Loucy (cell line): ENCODE measurements around the gene KCNQ5.

ENCODE experiments used
- H2AFZ ChIP-seq: fragments of 200-600 bp; sonication (generic); 2 replicates; pipeline ENCODE4 v1.6.0; 2016; ENCODE audit warnings: antibody characterized with exemption, mild to moderate bottlenecking, low read length, moderate library complexity
- H3F3A ChIP-seq: fragments of 200-600 bp; 2 replicates; pipeline ENCODE4 v1.6.0; 2016; ENCODE audit warnings: antibody characterized with exemption, low read depth, mild to moderate bottlenecking
- H3K27me3 ChIP-seq: fragments of 200-600 bp; sonication (generic); 2 replicates; pipeline ENCODE4 v1.6.1; 2014; ENCODE audit warnings: low read length, mild to moderate bottlenecking; ENCODE audit not compliant: insufficient read depth, poor library complexity, severe bottlenecking
- H3K36me3 ChIP-seq: fragments of 200-600 bp; sonication (generic); 2 replicates; pipeline ENCODE4 v1.6.1; 2016; ENCODE audit warnings: low read length; ENCODE audit not compliant: insufficient read depth
- H3K4me1 ChIP-seq: fragments of 200-600 bp; sonication (generic); 2 replicates; pipeline ENCODE4 v1.5.1; 2014; ENCODE audit warnings: low read length, mild to moderate bottlenecking; ENCODE audit not compliant: insufficient read depth, poor library complexity, severe bottlenecking
- H3K4me2 ChIP-seq: fragments of 200-600 bp; sonication (generic); 2 replicates; pipeline ENCODE4 v1.6.0; 2014; ENCODE audit warnings: antibody characterized with exemption, low read length, low read depth, mild to moderate bottlenecking; ENCODE audit not compliant: poor library complexity, severe bottlenecking
- H3K4me3 ChIP-seq: fragments of 200-600 bp; sonication (generic); 2 replicates; pipeline ENCODE4 v1.5.1; 2014; ENCODE audit warnings: low read length, mild to moderate bottlenecking, mixed read lengths; ENCODE audit not compliant: poor library complexity, severe bottlenecking
- H3K79me2 ChIP-seq: fragments of 200-600 bp; sonication (generic); 2 replicates; pipeline ENCODE4 v1.6.1; 2014; ENCODE audit warnings: low read length; ENCODE audit not compliant: insufficient read depth
- H3K9ac ChIP-seq: fragments of 200-600 bp; sonication (generic); 2 replicates; pipeline ENCODE4 v1.6.0; 2014; ENCODE audit warnings: mild to moderate bottlenecking, low read depth, low read length, moderate library complexity; ENCODE audit not compliant: poor library complexity, severe bottlenecking
- H3K9me2 ChIP-seq: fragments of 200-600 bp; sonication (generic); replicated peaks from 2 replicates; pipeline ENCODE4 v1.6.1; 2016; ENCODE audit warnings: low read depth, low read length, mixed read lengths
- H3K9me3 ChIP-seq: fragments of 200-600 bp; sonication (generic); 2 replicates; pipeline ENCODE4 v1.6.1; 2014; ENCODE audit warnings: mild to moderate bottlenecking, antibody characterized with exemption, low read length, low read depth; ENCODE audit not compliant: insufficient read depth
- H4K20me1 ChIP-seq: fragments of 200-600 bp; sonication (generic); 2 replicates; pipeline ENCODE4 v1.6.0; 2014; ENCODE audit warnings: antibody characterized with exemption, low read length, mild to moderate bottlenecking; ENCODE audit not compliant: insufficient read depth, poor library complexity, severe bottlenecking
- CTCF ChIP-seq: fragments of 200-600 bp; sonication (generic); conservative IDR thresholded peaks from 2 replicates; pipeline ENCODE4 v1.5.1; 2014; ENCODE audit warnings: mild to moderate bottlenecking, antibody characterized with exemption, low read length
- EZH2phosphoT487 ChIP-seq: fragments of 200-600 bp; IDR thresholded peaks from 2 replicates; pipeline ENCODE4 v1.6.1; 2018; ENCODE audit warnings: antibody characterized with exemption, mild to moderate bottlenecking, moderate library complexity, borderline replicate concordance

The KCNQ5 gene

GRCh38 chr6:72639920-72640614 lies 18.2 kb downstream of the KCNQ5 start:
- Histone ChIP-seq H3K9me2 (no peaks in the 10 kb centered on the region), H3K4me3 (no peak overlapping the region), H3F3A (no peaks in the 10 kb centered on the region), H4K20me1 (no peaks in the 10 kb centered on the region), H3K4me1 (no peaks in the 10 kb centered on the region), H3K4me2 (no peak overlapping the region), H3K9ac (no peak overlapping the region), H3K79me2 (no peaks in the 10 kb centered on the region), H3K27me3 (no peaks in the 10 kb centered on the region), H2AFZ (no peak overlapping the region), H3K36me3 (no peaks in the 10 kb centered on the region), H3K9me3 (no peaks in the 10 kb centered on the region)
- TF ChIP-seq EZH2phosphoT487: no peak
- no peak for TF ChIP-seq CTCF

DNA sequence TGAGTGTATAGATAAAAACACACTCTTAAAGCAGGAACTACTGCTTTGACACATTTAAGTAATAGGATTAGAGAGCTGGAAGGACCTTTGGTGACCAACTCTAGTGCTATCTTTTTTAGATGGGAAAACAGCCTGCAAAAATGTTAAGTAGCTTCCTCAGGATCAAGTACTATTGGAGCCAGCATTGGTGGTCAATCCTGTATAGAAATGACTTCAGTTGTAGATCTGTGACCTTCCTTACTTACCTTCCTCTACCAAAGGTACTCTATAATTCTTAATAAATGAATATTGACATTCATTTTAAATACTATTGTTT lies 18.7 kb downstream of the KCNQ5 start:
- H3K4me2 ChIP-seq: no peak overlapping the region
- H3F3A ChIP-seq: no peaks in the 10 kb centered on the region
- H3K4me3 ChIP-seq: no peak overlapping the region
- H3K9ac ChIP-seq: no peak overlapping the region
- H2AFZ ChIP-seq: no peak overlapping the region
- no peaks in the 10 kb centered on the region for H3K27me3 ChIP-seq
- H3K9me2 ChIP-seq: no peaks in the 10 kb centered on the region
- no peak for TF ChIP-seq EZH2phosphoT487
- TF ChIP-seq CTCF: no peak
- H3K9me3 ChIP-seq: no peaks in the 10 kb centered on the region
- H3K79me2 ChIP-seq: no peaks in the 10 kb centered on the region
- no peaks in the 10 kb centered on the region for H4K20me1 ChIP-seq
- H3K36me3 ChIP-seq: no peaks in the 10 kb centered on the region
- no peaks in the 10 kb centered on the region for H3K4me1 ChIP-seq

DNA sequence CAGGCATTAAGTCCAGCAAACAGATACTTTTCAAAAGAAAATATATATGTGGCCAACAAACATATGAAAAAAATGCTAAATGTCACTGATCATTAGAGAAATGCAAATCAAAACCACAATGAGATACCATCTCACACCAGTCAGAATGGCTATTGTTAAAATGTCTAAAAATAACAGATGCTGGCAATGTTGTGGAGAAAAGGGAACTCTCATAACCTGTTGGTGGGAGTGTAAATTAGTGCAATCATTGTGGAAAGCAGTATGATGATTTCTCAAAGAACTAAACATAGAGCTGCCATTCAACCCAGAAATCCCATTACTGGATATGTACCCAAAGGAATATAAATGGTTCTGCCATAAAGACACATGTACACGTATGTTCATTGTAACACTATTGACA lies 20.6 kb downstream of the KCNQ5 start:
- H3K4me2 ChIP-seq: no peak overlapping the region
- H3K79me2 ChIP-seq: no peaks in the 10 kb centered on the region
- H2AFZ ChIP-seq: no peak overlapping the region
- no peaks in the 10 kb centered on the region for H3K36me3 ChIP-seq
- no peak overlapping the region for H3K4me3 ChIP-seq
- no peaks in the 10 kb centered on the region for H4K20me1 ChIP-seq
- H3F3A ChIP-seq: no peaks in the 10 kb centered on the region
- no peaks in the 10 kb centered on the region for H3K27me3 ChIP-seq
- no peaks in the 10 kb centered on the region for H3K9me3 ChIP-seq
- TF ChIP-seq EZH2phosphoT487: no peak
- no peak for TF ChIP-seq CTCF
- H3K4me1 ChIP-seq: no peaks in the 10 kb centered on the region
- H3K9me2 ChIP-seq: no peaks in the 10 kb centered on the region
- no peak overlapping the region for H3K9ac ChIP-seq
